Measurements from ENCODE around the gene ACSF3.

ACSF3 gene

GRCh38 chr16:89194340-89195311 lies 101.0 kb downstream of the ACSF3 start:
- Mint-ChIP-seq H3K9me3 (no peaks in the 10 kb centered on the region), H3K27ac (ENCODE audit: low read depth) (no peak overlapping the region), H3K4me3 (no peak overlapping the region), H3K36me3 (ENCODE audit: insufficient read depth) (peaks cover 8% of the 10 kb centered on the region), H3K27me3 (peaks cover 14% of the 10 kb centered on the region), H3K4me1 (no peaks in the 10 kb centered on the region)
- ATAC-seq (replicated peaks; ENCODE audit: extremely low read depth, poor library complexity, severe bottlenecking) (no peak), DNase-seq (ENCODE audit: low spot score in 2 of 2) (no peak)

- no peak overlapping the region for H3K27ac Mint-ChIP-seq (ENCODE audit: low read depth)
- H3K4me1 Mint-ChIP-seq: no peaks in the 10 kb centered on the region
- H3K9me3 Mint-ChIP-seq: no peaks in the 10 kb centered on the region
- no peak overlapping the region for H3K4me3 Mint-ChIP-seq
- DNase-seq (ENCODE audit: low spot score in 2 of 2) (no peak), ATAC-seq (replicated peaks; ENCODE audit: extremely low read depth, poor library complexity, severe bottlenecking) (no peak)
- peaks cover 23% of the 10 kb centered on the region for H3K27me3 Mint-ChIP-seq
- peaks cover 9% of the 10 kb centered on the region for H3K36me3 Mint-ChIP-seq (ENCODE audit: insufficient read depth)
Measured at GRCh38 chr16:89195521-89196171, 102.0 kb downstream of the ACSF3 start.

GRCh38 chr16:89197033-89197632 lies 103.5 kb downstream of the ACSF3 start:
- ATAC-seq (replicated peaks; ENCODE audit: extremely low read depth, poor library complexity, severe bottlenecking): no peak
- H3K4me3 Mint-ChIP-seq: no peak overlapping the region
- no peak for DNase-seq (ENCODE audit: low spot score in 2 of 2)
- H3K4me1 Mint-ChIP-seq: no peaks in the 10 kb centered on the region
- H3K27me3 Mint-ChIP-seq: peaks cover 23% of the 10 kb centered on the region
- H3K9me3 Mint-ChIP-seq: no peaks in the 10 kb centered on the region
- no peak overlapping the region for H3K27ac Mint-ChIP-seq (ENCODE audit: low read depth)
- peaks cover 9% of the 10 kb centered on the region for H3K36me3 Mint-ChIP-seq (ENCODE audit: insufficient read depth)

GRCh38 chr16:89197633-89198416 lies 104.2 kb downstream of the ACSF3 start:
- ATAC-seq (replicated peaks; ENCODE audit: extremely low read depth, poor library complexity, severe bottlenecking): no peak
- DNase-seq (ENCODE audit: low spot score in 2 of 2): no peak
- Mint-ChIP-seq H3K4me3 (no peak overlapping the region), H3K9me3 (no peaks in the 10 kb centered on the region), H3K4me1 (peaks cover 4% of the 10 kb centered on the region), H3K36me3 (ENCODE audit: insufficient read depth) (peaks cover 10% of the 10 kb centered on the region), H3K27me3 (peaks cover 28% of the 10 kb centered on the region), H3K27ac (ENCODE audit: low read depth) (no peak overlapping the region)

- no peak for DNase-seq (ENCODE audit: low spot score in 2 of 2)
- Mint-ChIP-seq H3K27ac (ENCODE audit: low read depth) (no peak overlapping the region), H3K27me3 (peaks cover 36% of the 10 kb centered on the region), H3K9me3 (no peaks in the 10 kb centered on the region), H3K4me1 (peaks cover 10% of the 10 kb centered on the region), H3K4me3 (no peak overlapping the region), H3K36me3 (ENCODE audit: insufficient read depth) (peaks cover 10% of the 10 kb centered on the region)
- no peak for ATAC-seq (replicated peaks; ENCODE audit: extremely low read depth, poor library complexity, severe bottlenecking)
Measured at GRCh38 chr16:89198417-89199240, 105.0 kb downstream of the ACSF3 start.

- Mint-ChIP-seq H3K4me1 (peaks cover 10% of the 10 kb centered on the region), H3K36me3 (ENCODE audit: insufficient read depth) (peaks cover 8% of the 10 kb centered on the region), H3K9me3 (no peaks in the 10 kb centered on the region), H3K27me3 (peaks cover 45% of the 10 kb centered on the region), H3K4me3 (no peak overlapping the region), H3K27ac (ENCODE audit: low read depth) (no peak overlapping the region)
- no peak for ATAC-seq (replicated peaks; ENCODE audit: extremely low read depth, poor library complexity, severe bottlenecking)
- DNase-seq (ENCODE audit: low spot score in 2 of 2): no peak
Measured at GRCh38 chr16:89199241-89200123, 105.8 kb downstream of the ACSF3 start.

- Mint-ChIP-seq H3K27ac (ENCODE audit: low read depth) (no peak within 1 kb of the TSS), H3K4me1 (peaks cover 10% of the 10 kb centered on the region), H3K27me3 (peaks cover 52% of the 10 kb centered on the region), H3K4me3 (peak within 1 kb of the TSS; percentile 25), H3K9me3 (no peaks in the 10 kb centered on the region), H3K36me3 (ENCODE audit: insufficient read depth) (peaks cover 8% of the 10 kb centered on the region)
- DNase-seq (ENCODE audit: low spot score in 2 of 2) (no peak), ATAC-seq (replicated peaks; ENCODE audit: extremely low read depth, poor library complexity, severe bottlenecking) (no peak)
Measured at GRCh38 chr16:89200124-89200849, 106.6 kb downstream of the ACSF3 start, which contains the start of gene SLC22A31. SLC22A31 (minus strand) TSS chr16:89200537; CDS start chr16:89200501, 36 bp downstream.

- H3K27ac Mint-ChIP-seq (ENCODE audit: low read depth): no peak overlapping the region
- peaks cover 8% of the 10 kb centered on the region for H3K36me3 Mint-ChIP-seq (ENCODE audit: insufficient read depth)
- peak overlapping the region; percentile 25 for H3K4me3 Mint-ChIP-seq
- ATAC-seq (replicated peaks; ENCODE audit: extremely low read depth, poor library complexity, severe bottlenecking): no peak
- no peak for DNase-seq (ENCODE audit: low spot score in 2 of 2)
- peaks cover 52% of the 10 kb centered on the region for H3K27me3 Mint-ChIP-seq
- no peaks in the 10 kb centered on the region for H3K9me3 Mint-ChIP-seq
- peaks cover 10% of the 10 kb centered on the region for H3K4me1 Mint-ChIP-seq
Measured at GRCh38 chr16:89200850-89201411, 107.3 kb downstream of the ACSF3 start.

GRCh38 chr16:89201439-89202377 lies 108.1 kb downstream of the ACSF3 start:
- Mint-ChIP-seq H3K4me1 (peaks cover 10% of the 10 kb centered on the region), H3K27ac (ENCODE audit: low read depth) (no peak overlapping the region), H3K4me3 (peak overlapping the region; percentile 64), H3K27me3 (peaks cover 57% of the 10 kb centered on the region), H3K36me3 (ENCODE audit: insufficient read depth) (peaks cover 6% of the 10 kb centered on the region), H3K9me3 (no peaks in the 10 kb centered on the region)
- DNase-seq (ENCODE audit: low spot score in 2 of 2): peak in 1 of 2 donors; percentile 38
- peak; percentile 61 for ATAC-seq (replicated peaks; ENCODE audit: extremely low read depth, poor library complexity, severe bottlenecking)
